Karpas-422 (cell line): ENCODE measurements around the gene CENPP. TPM values are rescaled to one million over a fixed set of nuclear protein-coding genes. Genes with fewer than 3 reads are reported as not detected.
"Not testable (repeated sequence)": the region's sequence is repeated elsewhere in the genome, so short reads cannot be mapped to it uniquely, and the experiment has no call there.

Experiments used
- DNase-seq: peaks from one replicate; pipeline ENCODE4 v3.0.0-alpha.2; 2015
- H2AFZ ChIP-seq: fragments of 200-600 bp; sonication (generic); 2 replicates; pipeline ENCODE4 v1.6.1; 2014; ENCODE audit warnings: antibody characterized with exemption, low read length, mixed read lengths
- H3K27ac ChIP-seq: fragments of 200-600 bp; sonication (generic); 2 replicates; pipeline ENCODE4 v1.5.1; 2014; ENCODE audit warnings: mild to moderate bottlenecking, low read length, moderate library complexity
- H3K27me3 ChIP-seq: fragments of 200-600 bp; sonication (generic); 2 replicates; pipeline ENCODE4 v1.6.1; 2014; ENCODE audit warnings: low read length, mixed read lengths
- H3K36me3 ChIP-seq: fragments of 200-600 bp; sonication (generic); 2 replicates; pipeline ENCODE4 v1.6.1; 2014; ENCODE audit warnings: low read length, mixed read lengths; ENCODE audit not compliant: insufficient read depth
- H3K4me1 ChIP-seq: fragments of 200-600 bp; sonication (generic); 2 replicates; pipeline ENCODE4 v1.6.1; 2014; ENCODE audit warnings: mild to moderate bottlenecking, low read length, mixed read lengths
- H3K4me2 ChIP-seq: fragments of 200-600 bp; sonication (generic); 2 replicates; pipeline ENCODE4 v1.6.1; 2014; ENCODE audit warnings: low read length, low read depth, mild to moderate bottlenecking; ENCODE audit not compliant: poor library complexity, severe bottlenecking
- H3K4me3 ChIP-seq: fragments of 200-600 bp; sonication (generic); 2 replicates; pipeline ENCODE4 v1.5.1; 2014; ENCODE audit warnings: mild to moderate bottlenecking, antibody characterized with exemption, low read length, mixed read lengths
- H3K79me2 ChIP-seq: fragments of 200-600 bp; sonication (generic); 2 replicates; pipeline ENCODE4 v1.6.1; 2014; ENCODE audit warnings: mild to moderate bottlenecking, low read length, mixed read lengths
- H3K9ac ChIP-seq: fragments of 200-600 bp; sonication (generic); 2 replicates; pipeline ENCODE4 v1.6.0; 2014; ENCODE audit warnings: low read length
- H3K9me2 ChIP-seq: fragments of 200-600 bp; sonication (generic), shearing (Covaris generic); replicated peaks from 2 replicates; pipeline ENCODE4 v1.6.0; 2014; ENCODE audit warnings: mild to moderate bottlenecking, low read length, moderate library complexity; ENCODE audit not compliant: insufficient read depth
- H3K9me3 ChIP-seq: fragments of 300-700, 200-600 bp; sonication (generic); 2 replicates; pipeline ENCODE4 v1.6.1; 2014; ENCODE audit warnings: low read length, mixed read lengths
- H4K20me1 ChIP-seq: fragments of 200-600 bp; sonication (generic); 2 replicates; pipeline ENCODE4 v1.6.1; 2014; ENCODE audit warnings: mild to moderate bottlenecking, antibody characterized with exemption, low read length, low read depth; ENCODE audit not compliant: insufficient read depth
- total RNA-seq: library from RNA; depleted of rRNA; stranded (reverse); fragments of >200 nt; shearing (Covaris generic); gene quantifications from 2 replicates; pipeline ENCODE4 v1.2.3, GENCODE V29; 2014; ENCODE audit warnings: low replicate concordance

Gene CENPP
- total RNA-seq, 1 experiment from 2014 or later = 12.6 TPM

DNA sequence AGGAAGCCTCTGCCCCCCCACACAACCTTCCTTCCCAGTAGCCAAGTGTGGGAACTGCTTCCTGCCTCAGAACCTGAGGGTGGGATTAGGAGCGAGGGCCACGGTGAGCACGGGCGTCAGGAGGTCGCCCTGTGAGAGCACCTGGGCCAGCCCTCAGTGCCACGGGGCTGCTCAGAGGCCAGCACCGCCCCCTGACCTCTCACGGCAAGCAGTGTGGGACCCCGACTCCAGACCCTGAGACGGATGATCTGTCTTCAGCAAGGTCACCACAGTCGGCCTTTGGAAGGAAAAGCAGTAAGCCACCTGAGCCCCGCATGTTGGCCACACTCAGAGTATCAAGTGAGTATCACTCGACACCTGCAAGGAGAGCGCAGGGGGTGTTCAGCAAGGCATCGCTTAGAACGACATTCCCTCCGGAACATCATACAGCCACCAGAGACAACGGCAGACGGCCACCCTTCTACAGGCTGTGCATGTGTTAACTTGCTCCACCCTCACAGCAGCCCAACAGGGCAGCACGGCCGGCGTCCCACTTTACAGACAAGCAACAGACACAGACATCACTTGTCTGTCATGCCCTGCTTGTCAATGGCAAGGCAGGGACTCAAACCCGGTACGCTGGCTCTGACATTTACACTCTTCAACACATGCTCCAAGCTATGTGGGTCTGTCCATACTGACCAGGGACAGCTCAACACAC lies 294.0 kb downstream of the CENPP start:
- Histone ChIP-seq H3K9me3 (no peaks in the 10 kb centered on the region), H3K27me3 (no peaks in the 10 kb centered on the region), H3K4me3 (no peak overlapping the region), H3K79me2 (peaks cover 7% of the 10 kb centered on the region; the same call in 1 of the 2 replicates), H3K4me1 (no peaks in the 10 kb centered on the region), H2AFZ (no peak overlapping the region), H3K27ac (no peak overlapping the region), H3K9me2 (no peaks in the 10 kb centered on the region), H3K36me3 (peaks cover 29% of the 10 kb centered on the region), H4K20me1 (0 out of 2 replicates have a peak, but pooled peaks cover 2% of the 10 kb centered on the region), H3K4me2 (no peak overlapping the region), H3K9ac (no peak overlapping the region)
- DNase-seq = no peak

DNA sequence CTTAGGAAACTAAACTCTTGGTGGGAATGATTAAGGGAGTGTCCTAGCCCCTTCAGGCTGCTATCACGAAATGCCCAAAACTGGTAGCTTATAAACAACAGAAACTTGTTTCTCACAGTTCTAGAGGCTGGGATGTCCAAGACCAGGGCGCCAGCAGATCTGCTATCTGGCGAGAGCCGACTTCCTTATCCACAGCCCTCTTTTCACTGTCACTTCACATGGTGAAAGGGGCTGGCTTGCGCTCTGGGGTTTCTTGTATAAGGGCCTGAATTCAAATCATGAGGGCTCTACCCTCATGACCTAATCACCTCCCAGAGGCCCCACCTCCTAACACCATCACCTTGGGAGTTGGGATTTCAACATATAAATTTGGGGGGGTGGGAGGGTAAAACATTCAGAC lies 295.1 kb downstream of the CENPP start:
- no peak overlapping the region for H2AFZ ChIP-seq
- no peaks in the 10 kb centered on the region for H3K4me1 ChIP-seq
- peaks cover 12% of the 10 kb centered on the region; the same call in 1 of the 2 replicates for H3K79me2 ChIP-seq
- H3K27ac ChIP-seq = no peak overlapping the region
- H4K20me1 ChIP-seq = 0 out of 2 replicates have a peak, but pooled peaks cover 2% of the 10 kb centered on the region
- no peak overlapping the region for H3K4me2 ChIP-seq
- H3K27me3 ChIP-seq = no peaks in the 10 kb centered on the region
- H3K4me3 ChIP-seq = no peak overlapping the region
- H3K36me3 ChIP-seq = peaks cover 30% of the 10 kb centered on the region
- DNase-seq = no peak
- no peaks in the 10 kb centered on the region for H3K9me2 ChIP-seq
- no peak overlapping the region for H3K9ac ChIP-seq
- H3K9me3 ChIP-seq = no peaks in the 10 kb centered on the region

DNA sequence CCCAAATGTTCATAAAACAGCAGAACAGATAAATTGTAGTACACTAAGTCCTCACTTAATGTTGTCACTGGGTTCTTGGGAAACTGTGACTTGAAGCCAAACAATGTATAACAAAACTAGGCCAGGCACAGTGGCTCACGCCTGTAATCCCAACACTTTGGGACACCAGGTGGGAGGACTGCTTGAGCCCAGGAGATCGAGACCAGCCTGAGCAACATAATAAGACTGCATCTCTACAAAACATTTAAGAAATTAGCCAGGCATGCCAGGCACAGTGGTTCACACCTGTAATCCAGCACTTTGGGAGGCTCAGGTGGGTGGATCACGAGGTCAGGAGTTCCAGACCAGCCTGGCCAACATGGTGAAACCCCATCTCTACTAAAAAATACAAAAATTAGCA lies 298.2 kb downstream of the CENPP start:
- H3K27me3 ChIP-seq, H3K9me3 ChIP-seq, H3K4me2 ChIP-seq, H3K9ac ChIP-seq, H3K4me3 ChIP-seq, H2AFZ ChIP-seq, DNase-seq, H4K20me1 ChIP-seq, H3K27ac ChIP-seq, H3K4me1 ChIP-seq, H3K9me2 ChIP-seq: not testable (repeated sequence)
- Histone ChIP-seq H3K36me3 (peaks cover 25% of the 10 kb centered on the region; the same call in 1 of the 2 replicates), H3K79me2 (peaks cover 23% of the 10 kb centered on the region)

DNA sequence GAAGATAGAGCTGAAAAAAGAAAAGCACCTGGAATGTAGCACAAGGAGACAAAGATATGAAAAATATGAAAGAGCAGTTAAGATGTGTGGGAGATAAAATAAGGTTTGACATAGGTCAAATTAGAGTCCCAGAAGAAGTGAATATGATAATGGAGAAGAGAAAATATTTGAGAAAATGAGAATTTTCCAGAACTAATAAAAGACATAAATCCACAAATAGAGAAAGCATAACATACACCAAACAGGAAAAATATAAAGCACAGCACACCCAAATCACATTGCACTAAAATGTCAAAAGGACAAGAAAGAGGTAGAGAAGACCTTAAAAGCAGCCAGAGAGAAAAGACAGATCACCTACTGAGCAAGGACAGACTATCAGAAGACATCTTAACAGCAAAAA lies 300.7 kb downstream of the CENPP start:
- DNase-seq = no peak
- Histone ChIP-seq H3K9me2 (no peaks in the 10 kb centered on the region), H3K36me3 (peaks cover 19% of the 10 kb centered on the region; the same call in 1 of the 2 replicates), H4K20me1 (no peaks in the 10 kb centered on the region), H3K4me2 (no peak overlapping the region), H3K9me3 (no peaks in the 10 kb centered on the region), H3K27me3 (no peaks in the 10 kb centered on the region), H3K9ac (no peak overlapping the region), H3K4me1 (no peaks in the 10 kb centered on the region), H3K79me2 (peaks cover 26% of the 10 kb centered on the region), H2AFZ (no peak overlapping the region), H3K27ac (no peak overlapping the region), H3K4me3 (no peak overlapping the region)

DNA sequence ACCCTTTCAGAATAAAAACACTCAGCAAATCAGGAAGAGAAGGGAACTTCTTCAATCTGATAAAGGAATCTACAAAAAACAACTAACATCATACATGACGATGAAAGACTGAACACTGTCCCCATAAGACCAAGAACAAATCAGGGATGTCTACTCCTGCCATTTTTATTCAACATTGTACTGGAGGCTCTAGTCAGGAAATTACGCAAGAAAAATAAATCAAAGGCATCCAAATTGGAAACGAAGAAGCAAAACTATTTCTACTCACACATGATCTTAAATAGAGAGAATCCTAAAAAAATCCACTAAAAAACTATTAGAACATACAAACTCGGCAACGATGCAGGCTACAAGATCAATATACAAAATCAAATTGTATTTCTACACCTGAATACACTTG lies 301.9 kb downstream of the CENPP start:
- Histone ChIP-seq H3K36me3 (peaks cover 27% of the 10 kb centered on the region; the same call in 1 of the 2 replicates), H3K79me2 (peaks cover 26% of the 10 kb centered on the region), H4K20me1 (no peaks in the 10 kb centered on the region), H3K9me2 (no peaks in the 10 kb centered on the region), H3K9ac (no peak overlapping the region), H3K4me1 (no peaks in the 10 kb centered on the region), H3K4me3 (no peak overlapping the region), H3K4me2 (no peak overlapping the region), H2AFZ (no peak overlapping the region), H3K9me3 (no peaks in the 10 kb centered on the region), H3K27ac (no peak overlapping the region), H3K27me3 (no peaks in the 10 kb centered on the region)
- DNase-seq = no peak

DNA sequence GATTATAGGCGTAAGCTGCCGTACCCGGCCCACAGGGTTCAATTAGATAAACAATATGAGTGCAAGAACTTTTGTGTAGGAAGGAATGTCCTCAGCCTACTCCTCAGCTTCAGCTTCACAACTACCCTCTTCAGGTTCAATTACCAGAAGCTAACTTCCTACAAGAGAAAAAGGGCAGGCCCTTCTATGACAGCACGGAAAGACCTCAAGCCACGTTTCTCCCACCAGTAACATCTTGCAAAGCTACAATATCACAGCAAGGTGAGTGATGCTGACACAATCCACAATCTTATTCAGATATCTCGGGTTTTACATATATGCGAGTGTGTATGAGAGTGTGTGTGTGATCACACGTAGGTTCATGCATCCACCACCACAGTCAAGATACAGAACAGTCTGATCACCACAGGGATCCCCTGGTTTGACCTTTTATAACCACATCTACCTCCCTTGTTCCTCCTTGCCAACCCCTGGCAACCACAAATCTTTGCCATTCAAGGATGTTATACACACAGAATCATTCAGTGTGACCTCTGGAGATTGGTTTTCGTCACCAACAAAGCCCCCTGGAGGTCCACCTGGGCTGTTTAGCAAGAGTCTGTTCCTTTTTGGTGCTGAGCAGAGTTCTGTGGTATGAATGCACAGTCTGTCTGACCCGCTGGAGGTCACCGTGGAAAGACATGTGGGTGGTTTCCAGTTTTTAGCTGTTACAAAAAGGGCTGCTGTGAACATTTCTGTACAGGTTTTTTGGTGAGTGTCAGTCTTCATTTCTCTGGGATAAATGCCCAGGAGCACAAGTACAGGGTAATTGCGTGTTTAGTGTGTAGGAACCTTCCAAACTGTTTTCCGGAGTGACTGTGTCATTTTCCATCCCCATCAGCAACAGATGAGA lies 305.9 kb downstream of the CENPP start:
- H3K4me1 ChIP-seq = no peaks in the 10 kb centered on the region
- no peak overlapping the region for H3K4me3 ChIP-seq
- peaks cover 34% of the 10 kb centered on the region for H3K36me3 ChIP-seq
- no peak overlapping the region for H3K4me2 ChIP-seq
- no peaks in the 10 kb centered on the region for H3K9me3 ChIP-seq
- no peak overlapping the region for H3K9ac ChIP-seq
- H2AFZ ChIP-seq = no peak overlapping the region
- H3K27me3 ChIP-seq = no peaks in the 10 kb centered on the region
- no peak overlapping the region for H3K27ac ChIP-seq
- DNase-seq = no peak
- H3K9me2 ChIP-seq = no peaks in the 10 kb centered on the region
- H3K79me2 ChIP-seq = peaks cover 19% of the 10 kb centered on the region
- H4K20me1 ChIP-seq = no peaks in the 10 kb centered on the region

DNA sequence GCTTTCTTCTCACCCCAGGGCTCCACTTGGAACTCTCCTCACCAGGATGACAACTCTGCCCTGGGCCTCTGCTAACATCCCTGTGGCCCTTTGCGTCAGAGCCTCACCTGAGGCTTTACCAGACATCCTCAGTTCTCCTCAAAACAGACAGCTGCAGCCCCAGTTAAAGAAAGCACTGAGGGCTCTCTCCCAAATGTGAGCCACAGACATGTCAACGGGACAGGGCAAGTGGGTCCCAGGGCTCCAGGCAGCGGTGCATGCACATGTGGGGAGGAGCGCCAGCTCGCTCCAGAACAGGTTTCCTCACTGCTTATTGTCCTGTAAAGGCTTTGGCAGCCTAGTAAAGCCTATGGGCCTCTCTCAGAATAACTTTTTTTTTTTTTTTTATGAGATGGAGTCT lies 306.9 kb downstream of the CENPP start:
- no peaks in the 10 kb centered on the region for H3K9me2 ChIP-seq
- H4K20me1 ChIP-seq = no peaks in the 10 kb centered on the region
- no peak overlapping the region for H3K4me2 ChIP-seq
- H3K9me3 ChIP-seq = no peaks in the 10 kb centered on the region
- DNase-seq = no peak
- peaks cover 14% of the 10 kb centered on the region for H3K79me2 ChIP-seq
- no peak overlapping the region for H3K4me3 ChIP-seq
- H3K36me3 ChIP-seq = peaks cover 33% of the 10 kb centered on the region
- H3K27ac ChIP-seq = no peak overlapping the region
- H3K9ac ChIP-seq = no peak overlapping the region
- no peaks in the 10 kb centered on the region for H3K4me1 ChIP-seq
- no peak overlapping the region for H2AFZ ChIP-seq
- no peaks in the 10 kb centered on the region for H3K27me3 ChIP-seq

DNA sequence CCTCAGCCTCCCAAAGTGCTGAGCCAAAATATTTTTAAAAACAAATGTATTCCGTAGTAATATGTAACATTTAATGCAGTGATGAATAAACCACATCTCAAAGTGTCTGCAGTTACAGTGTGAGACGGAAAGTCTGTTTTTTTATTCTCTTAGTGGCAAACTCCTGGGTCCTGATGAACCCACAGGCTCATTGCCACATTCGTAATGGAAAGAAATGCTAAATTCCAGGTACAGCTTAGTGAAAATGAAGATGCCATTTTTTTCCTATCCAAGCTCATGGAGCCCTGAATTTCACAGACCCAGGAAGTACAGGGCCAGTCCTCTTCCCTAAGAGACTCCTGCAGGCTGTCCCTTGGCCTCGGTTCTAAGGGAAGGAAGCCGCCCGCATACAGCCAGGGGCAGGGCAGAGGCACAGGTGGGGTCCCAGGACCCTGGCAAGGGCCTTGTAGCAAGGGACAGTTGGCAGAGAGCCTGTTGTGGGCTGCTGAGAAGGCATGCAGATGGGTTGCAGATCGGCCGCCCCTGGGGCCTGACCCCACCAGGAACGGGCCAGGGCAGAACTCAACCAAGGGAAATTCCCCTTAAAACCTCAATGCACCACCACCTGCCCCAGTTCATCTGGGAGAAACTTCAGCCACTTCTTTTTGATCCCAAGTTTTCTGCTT lies 308.0 kb downstream of the CENPP start:
- no peak for DNase-seq

More for the DNA sequence above, 308.0 kb downstream of the CENPP start:
- no peak overlapping the region for H3K9ac ChIP-seq
- peaks cover 9% of the 10 kb centered on the region for H3K79me2 ChIP-seq
- no peak overlapping the region for H2AFZ ChIP-seq
- no peaks in the 10 kb centered on the region for H3K27me3 ChIP-seq
- H3K4me1 ChIP-seq = no peaks in the 10 kb centered on the region
- peaks cover 26% of the 10 kb centered on the region for H3K36me3 ChIP-seq
- no peak overlapping the region for H3K4me2 ChIP-seq
- H4K20me1 ChIP-seq = no peaks in the 10 kb centered on the region
- no peak overlapping the region for H3K27ac ChIP-seq
- no peak overlapping the region for H3K4me3 ChIP-seq
- no peaks in the 10 kb centered on the region for H3K9me2 ChIP-seq
- H3K9me3 ChIP-seq = no peaks in the 10 kb centered on the region
